HCT116 (cell line): ENCODE data around the gene GLRX3. TPM values are rescaled to one million over a fixed set of nuclear protein-coding genes. Genes with fewer than 3 reads are reported as not detected.

ENCODE experiments used
- ATAC-seq: fragments of 200-7000 bp; cut with Tn5 transposase; 2 replicates; pipeline ENCODE4 v1.9.1; 2020; ENCODE audit warnings: mild to moderate bottlenecking, moderate library complexity
- BruUV-seq: library from RNA; stranded (reverse); fragments of 400-500 nt; replicated peaks from 2 replicates; lab custom pipeline; 2021; lab: Mats Ljungman, UMichigan
- CTCF ChIA-PET: fragments of 300-600 bp; sonication (Branson Sonifier 250); formaldehyde crosslinking; loops from one replicate; lab custom pipeline; 2021; ENCODE audit warnings: antibody characterized with exemption; lab: Charles Lee
- POLR2A ChIA-PET: fragments of 300-600, 350-600 bp; sonication (Branson Sonifier 250); formaldehyde crosslinking; loops from one replicate; lab custom pipeline; 2021; ENCODE audit warnings: antibody characterized with exemption; lab: Charles Lee
- RAD21 ChIA-PET, 2 experiments: fragments of 300-600 bp; sonication (Branson Sonifier 250); formaldehyde crosslinking; loops; one replicate each; lab custom pipeline; 2023; ENCODE audit warnings: low total read pairs in 2 of 2; ENCODE audit not compliant: uncharacterized antibody in 2 of 2, unreplicated experiment in 2 of 2, low non-redundant PET in 1 of 2; lab: Charles Lee
- DNase-seq: peaks from one replicate; pipeline ENCODE4 v3.0.0-alpha.2; 2010; ENCODE audit warnings: low read depth, low spot score
- H2AFZ ChIP-seq: fragments of 200-600 bp; shearing (Covaris generic), sonication (generic); 2 replicates; pipeline ENCODE4 v1.6.1; 2017; ENCODE audit warnings: low read depth, mixed run types, mixed read lengths, antibody characterized with exemption, low read length; ENCODE audit not compliant: poor library complexity, severe bottlenecking
- H3K27ac ChIP-seq: 2 replicates; pipeline ENCODE4 v1.5.1; 2012; ENCODE audit warnings: low read depth, low read length
- H3K27me3 ChIP-seq: fragments of 200-600 bp; sonication (generic); 2 replicates; pipeline ENCODE4 v1.6.1; 2016; ENCODE audit warnings: mixed run types, low read length, mixed read lengths; ENCODE audit not compliant: insufficient read depth
- H3K36me3 ChIP-seq, 2 experiments: fragments of 200-500 bp in 1 of 2; fragments of 200-600 bp in 1 of 2; sonication (Bioruptor generic) in 1 of 2; sonication (generic) in 1 of 2; 2 replicates each; pipeline versions ENCODE4 v1.5.1 to v1.6.1; 2014 to 2016; ENCODE audit warnings: low read length in 2 of 2, inconsistent platforms in 1 of 2, mixed read lengths in 1 of 2, mixed run types in 1 of 2; ENCODE audit not compliant: insufficient read depth in 2 of 2, control insufficient read depth in 1 of 2
- H3K4me1 ChIP-seq, 2 experiments: fragments of 200-600 bp in 1 of 2; sonication (generic) in 1 of 2; 2 replicates each; pipeline versions ENCODE4 v1.5.1 to v1.6.1; 2012 to 2017; ENCODE audit warnings: low read length in 2 of 2, inconsistent platforms in 1 of 2, mild to moderate bottlenecking in 1 of 2, mixed read lengths in 1 of 2, mixed run types in 1 of 2, moderate library complexity in 1 of 2; ENCODE audit not compliant: insufficient read depth in 2 of 2, control insufficient read depth in 1 of 2
- H3K4me2 ChIP-seq: fragments of 200-600 bp; sonication (generic); 2 replicates; pipeline ENCODE4 v1.6.1; 2017; ENCODE audit warnings: mixed run types, low read length, mixed read lengths
- H3K4me3 ChIP-seq, 2 experiments: fragments of 200-600 bp in 1 of 2; sonication (generic) in 1 of 2; replicated peaks in 1 of 2; 2 replicates each; pipeline ENCODE4 v1.5.1; 2011 to 2016; ENCODE audit warnings: low read length in 2 of 2, control low read depth in 1 of 2, low read depth in 1 of 2, mild to moderate bottlenecking in 1 of 2, mixed read lengths in 1 of 2, mixed run types in 1 of 2
- H3K79me2 ChIP-seq: fragments of 200-600 bp; sonication (generic); 2 replicates; pipeline ENCODE4 v1.6.1; 2017; ENCODE audit warnings: mild to moderate bottlenecking, mixed run types, low read length, moderate library complexity, mixed read lengths; ENCODE audit not compliant: insufficient read depth
- H3K9ac ChIP-seq: fragments of 200-600 bp; sonication (generic); 2 replicates; pipeline ENCODE4 v1.6.1; 2016; ENCODE audit warnings: low read length, mixed read lengths
- H3K9me2 ChIP-seq: fragments of 200-600 bp; sonication (generic), shearing (Covaris generic); 2 replicates; pipeline ENCODE4 v1.6.1; 2017; ENCODE audit warnings: mixed run types, mild to moderate bottlenecking, moderate library complexity; ENCODE audit not compliant: insufficient read depth
- H3K9me3 ChIP-seq, 2 experiments: fragments of 200-500 bp in 1 of 2; fragments of 200-600 bp in 1 of 2; sonication (Bioruptor generic) in 1 of 2; sonication (generic) in 1 of 2; 2 replicates each; pipeline ENCODE4 v1.6.1; 2014 to 2017; ENCODE audit warnings: low read length in 2 of 2, mixed read lengths in 2 of 2, inconsistent platforms in 1 of 2, low read depth in 1 of 2, mild to moderate bottlenecking in 1 of 2, mixed run types in 1 of 2, moderate library complexity in 1 of 2; ENCODE audit not compliant: control insufficient read depth in 1 of 2, insufficient read depth in 1 of 2
- H4K20me1 ChIP-seq: fragments of 200-600 bp; sonication (generic), shearing (Covaris generic); 2 replicates; pipeline ENCODE4 v1.6.1; 2017; ENCODE audit warnings: mixed run types, mild to moderate bottlenecking, moderate library complexity; ENCODE audit not compliant: insufficient read depth
- CBX3 ChIP-seq: IDR thresholded peaks from 2 replicates; pipeline ENCODE4 v1.6.1; 2012; ENCODE audit warnings: low read depth
- EGR1 ChIP-seq: IDR thresholded peaks from 2 replicates; pipeline ENCODE4 v1.6.1; 2012; ENCODE audit warnings: low read depth
- EZH2phosphoT487 ChIP-seq: fragments of 200-600 bp; IDR thresholded peaks from 2 replicates; pipeline ENCODE4 v1.6.1; 2018; ENCODE audit warnings: antibody characterized with exemption, borderline replicate concordance
- POLR2A ChIP-seq: IDR thresholded peaks from 2 replicates; pipeline ENCODE4 v1.7.0; 2011; ENCODE audit warnings: borderline replicate concordance; ENCODE audit not compliant: insufficient read depth, insufficient read length; ENCODE audit errors: extremely low read depth
- POLR2AphosphoS5 ChIP-seq: IDR thresholded peaks from 2 replicates; pipeline ENCODE4 v1.6.1; 2011; ENCODE audit warnings: mild to moderate bottlenecking, low read depth, low read length, moderate library complexity
- RAD21 ChIP-seq: IDR thresholded peaks from 2 replicates; pipeline ENCODE4 v1.6.1; 2012; ENCODE audit warnings: low read depth, mild to moderate bottlenecking
- SIN3A ChIP-seq: IDR thresholded peaks from 2 replicates; pipeline ENCODE4 v1.6.1; 2012; ENCODE audit warnings: low read depth
- TCF7L2 ChIP-seq: IDR thresholded peaks from 2 replicates; pipeline ENCODE4 v1.7.0; 2011; ENCODE audit warnings: borderline replicate concordance, inconsistent platforms; ENCODE audit not compliant: insufficient read depth, insufficient read length; ENCODE audit errors: extremely low read depth
- YY1 ChIP-seq: IDR thresholded peaks from 2 replicates; pipeline ENCODE4 v1.6.1; 2011; ENCODE audit warnings: low read length, low read depth, moderate library complexity, mild to moderate bottlenecking; ENCODE audit not compliant: insufficient replicate concordance; ENCODE audit errors: extremely low read depth
- ZFX ChIP-seq: fragments of 450-650 bp; IDR thresholded peaks from 2 replicates; pipeline ENCODE4 v1.6.1; 2017
- intact Hi-C: fragments of 100-400 bp; cut with micrococcal nuclease; formaldehyde crosslinking; loops from 2 replicates; pipeline ENCODE4 v1.10.0; 2022
- total RNA-seq: library from RNA; stranded (reverse); gene quantifications from one replicate; pipeline ENCODE4 v1.2.1, GENCODE V29; 2021; ENCODE audit not compliant: unreplicated experiment
- TF ChIP-seq, protein P1 (sequence below): IDR thresholded peaks from 2 replicates; pipeline ENCODE4 v1.6.1; 2011; ENCODE audit warnings: mild to moderate bottlenecking, low read length, moderate library complexity; ENCODE audit not compliant: insufficient replicate concordance; ENCODE audit errors: extremely low read depth
- TF ChIP-seq, protein P2 (sequence below): IDR thresholded peaks from 2 replicates; pipeline ENCODE4 v1.6.1; 2012
- TF ChIP-seq, protein P3 (sequence below): IDR thresholded peaks from 2 replicates; pipeline ENCODE4 v1.6.1; 2012; ENCODE audit warnings: low read depth
- TF ChIP-seq, protein P4 (sequence below), 3 experiments: fragments of 200-600 bp in 1 of 3; sonication (generic) in 1 of 3; IDR thresholded peaks in 2 of 3; conservative IDR thresholded peaks in 1 of 3; 2 replicates each; pipeline ENCODE4 v1.5.1; 2012 to 2017; ENCODE audit warnings: low read depth in 2 of 3, low read length in 2 of 3, antibody characterized with exemption in 1 of 3, borderline replicate concordance in 1 of 3, control low read depth in 1 of 3, mild to moderate bottlenecking in 1 of 3, mixed read lengths in 1 of 3, mixed run types in 1 of 3, moderate library complexity in 1 of 3; ENCODE audit not compliant: insufficient read depth in 1 of 3

GLRX3 gene
- total RNA-seq, 1 experiment from 2014 or later: 59.1 TPM

DNA sequence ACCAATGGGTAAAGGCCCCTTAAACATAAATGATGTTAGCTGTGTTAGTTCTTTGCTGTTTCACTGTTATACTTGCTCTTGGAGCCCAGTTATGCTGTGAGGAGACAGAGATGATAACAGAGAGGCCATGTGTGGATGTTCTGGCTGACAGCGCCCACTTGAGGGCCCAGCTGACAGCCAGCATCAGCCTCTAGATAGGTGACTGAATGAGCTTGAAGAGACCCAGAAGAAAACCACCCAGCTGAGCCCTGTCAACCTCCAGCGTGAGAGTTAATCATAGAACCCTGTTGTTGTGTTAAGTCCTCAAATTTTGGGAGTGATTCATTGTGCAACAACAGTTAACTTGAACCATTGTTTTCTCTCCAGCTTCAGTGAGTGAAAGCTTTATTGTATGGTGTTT, 91.7 kb downstream of the GLRX3 start:
- no peak for DNase-seq
- BruUV-seq: no TSS peak
- Histone ChIP-seq H3K27me3 (no peaks in the 10 kb centered on the region), H3K4me3 (no peak overlapping the region), H3K9ac (no peak overlapping the region), H3K4me1 (no peaks in the 10 kb centered on the region), H3K9me2 (no peaks in the 10 kb centered on the region), H3K27ac (no peak overlapping the region), H4K20me1 (no peaks in the 10 kb centered on the region), H3K36me3 (no peaks in the 10 kb centered on the region), H3K9me3 (no peaks in the 10 kb centered on the region), H2AFZ (no peak overlapping the region), H3K79me2 (no peaks in the 10 kb centered on the region), H3K4me2 (no peak overlapping the region)
- ChIA-PET CTCF (no interaction called here), RAD21 (no interaction called here), POLR2A (no interaction called here)
- TF ChIP-seq EZH2phosphoT487 (no peak), POLR2A (no peak), CBX3 (no peak), RAD21 (no peak), TCF7L2 (no peak), ZFX (no peak), YY1 (no peak), SIN3A (no peak), POLR2AphosphoS5 (no peak), EGR1 (no peak)
- TF ChIP-seq, protein P1, sequence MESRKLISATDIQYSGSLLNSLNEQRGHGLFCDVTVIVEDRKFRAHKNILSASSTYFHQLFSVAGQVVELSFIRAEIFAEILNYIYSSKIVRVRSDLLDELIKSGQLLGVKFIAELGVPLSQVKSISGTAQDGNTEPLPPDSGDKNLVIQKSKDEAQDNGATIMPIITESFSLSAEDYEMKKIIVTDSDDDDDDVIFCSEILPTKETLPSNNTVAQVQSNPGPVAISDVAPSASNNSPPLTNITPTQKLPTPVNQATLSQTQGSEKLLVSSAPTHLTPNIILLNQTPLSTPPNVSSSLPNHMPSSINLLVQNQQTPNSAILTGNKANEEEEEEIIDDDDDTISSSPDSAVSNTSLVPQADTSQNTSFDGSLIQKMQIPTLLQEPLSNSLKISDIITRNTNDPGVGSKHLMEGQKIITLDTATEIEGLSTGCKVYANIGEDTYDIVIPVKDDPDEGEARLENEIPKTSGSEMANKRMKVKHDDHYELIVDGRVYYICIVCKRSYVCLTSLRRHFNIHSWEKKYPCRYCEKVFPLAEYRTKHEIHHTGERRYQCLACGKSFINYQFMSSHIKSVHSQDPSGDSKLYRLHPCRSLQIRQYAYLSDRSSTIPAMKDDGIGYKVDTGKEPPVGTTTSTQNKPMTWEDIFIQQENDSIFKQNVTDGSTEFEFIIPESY: no peak
- TF ChIP-seq, protein P2, sequence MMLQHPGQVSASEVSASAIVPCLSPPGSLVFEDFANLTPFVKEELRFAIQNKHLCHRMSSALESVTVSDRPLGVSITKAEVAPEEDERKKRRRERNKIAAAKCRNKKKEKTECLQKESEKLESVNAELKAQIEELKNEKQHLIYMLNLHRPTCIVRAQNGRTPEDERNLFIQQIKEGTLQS: no peak
- TF ChIP-seq, protein P3, sequence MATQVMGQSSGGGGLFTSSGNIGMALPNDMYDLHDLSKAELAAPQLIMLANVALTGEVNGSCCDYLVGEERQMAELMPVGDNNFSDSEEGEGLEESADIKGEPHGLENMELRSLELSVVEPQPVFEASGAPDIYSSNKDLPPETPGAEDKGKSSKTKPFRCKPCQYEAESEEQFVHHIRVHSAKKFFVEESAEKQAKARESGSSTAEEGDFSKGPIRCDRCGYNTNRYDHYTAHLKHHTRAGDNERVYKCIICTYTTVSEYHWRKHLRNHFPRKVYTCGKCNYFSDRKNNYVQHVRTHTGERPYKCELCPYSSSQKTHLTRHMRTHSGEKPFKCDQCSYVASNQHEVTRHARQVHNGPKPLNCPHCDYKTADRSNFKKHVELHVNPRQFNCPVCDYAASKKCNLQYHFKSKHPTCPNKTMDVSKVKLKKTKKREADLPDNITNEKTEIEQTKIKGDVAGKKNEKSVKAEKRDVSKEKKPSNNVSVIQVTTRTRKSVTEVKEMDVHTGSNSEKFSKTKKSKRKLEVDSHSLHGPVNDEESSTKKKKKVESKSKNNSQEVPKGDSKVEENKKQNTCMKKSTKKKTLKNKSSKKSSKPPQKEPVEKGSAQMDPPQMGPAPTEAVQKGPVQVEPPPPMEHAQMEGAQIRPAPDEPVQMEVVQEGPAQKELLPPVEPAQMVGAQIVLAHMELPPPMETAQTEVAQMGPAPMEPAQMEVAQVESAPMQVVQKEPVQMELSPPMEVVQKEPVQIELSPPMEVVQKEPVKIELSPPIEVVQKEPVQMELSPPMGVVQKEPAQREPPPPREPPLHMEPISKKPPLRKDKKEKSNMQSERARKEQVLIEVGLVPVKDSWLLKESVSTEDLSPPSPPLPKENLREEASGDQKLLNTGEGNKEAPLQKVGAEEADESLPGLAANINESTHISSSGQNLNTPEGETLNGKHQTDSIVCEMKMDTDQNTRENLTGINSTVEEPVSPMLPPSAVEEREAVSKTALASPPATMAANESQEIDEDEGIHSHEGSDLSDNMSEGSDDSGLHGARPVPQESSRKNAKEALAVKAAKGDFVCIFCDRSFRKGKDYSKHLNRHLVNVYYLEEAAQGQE: no peak
- TF ChIP-seq, protein P4, sequence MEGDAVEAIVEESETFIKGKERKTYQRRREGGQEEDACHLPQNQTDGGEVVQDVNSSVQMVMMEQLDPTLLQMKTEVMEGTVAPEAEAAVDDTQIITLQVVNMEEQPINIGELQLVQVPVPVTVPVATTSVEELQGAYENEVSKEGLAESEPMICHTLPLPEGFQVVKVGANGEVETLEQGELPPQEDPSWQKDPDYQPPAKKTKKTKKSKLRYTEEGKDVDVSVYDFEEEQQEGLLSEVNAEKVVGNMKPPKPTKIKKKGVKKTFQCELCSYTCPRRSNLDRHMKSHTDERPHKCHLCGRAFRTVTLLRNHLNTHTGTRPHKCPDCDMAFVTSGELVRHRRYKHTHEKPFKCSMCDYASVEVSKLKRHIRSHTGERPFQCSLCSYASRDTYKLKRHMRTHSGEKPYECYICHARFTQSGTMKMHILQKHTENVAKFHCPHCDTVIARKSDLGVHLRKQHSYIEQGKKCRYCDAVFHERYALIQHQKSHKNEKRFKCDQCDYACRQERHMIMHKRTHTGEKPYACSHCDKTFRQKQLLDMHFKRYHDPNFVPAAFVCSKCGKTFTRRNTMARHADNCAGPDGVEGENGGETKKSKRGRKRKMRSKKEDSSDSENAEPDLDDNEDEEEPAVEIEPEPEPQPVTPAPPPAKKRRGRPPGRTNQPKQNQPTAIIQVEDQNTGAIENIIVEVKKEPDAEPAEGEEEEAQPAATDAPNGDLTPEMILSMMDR (IDR thresholded peaks at IDR 0.05 in 2 of 3, conservative IDR thresholded peaks at IDR 0.05 in 1 of 3; ENCODE audit: borderline replicate concordance in 1 of 3, insufficient read depth in 1 of 3, low read depth in 2 of 3, low read length in 2 of 3): no peak
- intact Hi-C loops: no loop called here
- no peak for ATAC-seq
